Omental fat pad (tissue), 4 donors: ENCODE measurements around the gene HSPB9. TPM values are rescaled to one million over a fixed set of nuclear protein-coding genes. Genes with fewer than 3 reads are reported as not detected.

Source experiments
- ATAC-seq: fragments of 150-250 bp; one replicate; pipeline ENCODE4 v1.9.1; 2016; ENCODE audit warnings: mild to moderate bottlenecking, moderate library complexity; ENCODE audit not compliant: low FRiP score
- DNase-seq: peaks from one replicate; pipeline ENCODE4 v3.0.0-alpha.2; 2019; ENCODE audit warnings: low spot score
- total RNA-seq, 4 donors: library from RNA; depleted of rRNA; stranded (reverse); fragments of >200 nt; gene quantifications; one replicate each; pipeline ENCODE4 v1.1.0, GENCODE V29; 2016
- TF ChIP-seq, protein P1 (sequence below), 3 donors: fragments of 450-650 bp; IDR thresholded peaks; one replicate each; pipeline ENCODE4 v1.5.1; 2016 to 2017; ENCODE audit warnings: antibody characterized with exemption in 3 of 3, mild to moderate bottlenecking in 3 of 3, moderate library complexity in 2 of 3

The HSPB9 gene
- total RNA-seq, 4 donors from 2014 or later: 0.25 TPM; not detected in 3

DNA sequence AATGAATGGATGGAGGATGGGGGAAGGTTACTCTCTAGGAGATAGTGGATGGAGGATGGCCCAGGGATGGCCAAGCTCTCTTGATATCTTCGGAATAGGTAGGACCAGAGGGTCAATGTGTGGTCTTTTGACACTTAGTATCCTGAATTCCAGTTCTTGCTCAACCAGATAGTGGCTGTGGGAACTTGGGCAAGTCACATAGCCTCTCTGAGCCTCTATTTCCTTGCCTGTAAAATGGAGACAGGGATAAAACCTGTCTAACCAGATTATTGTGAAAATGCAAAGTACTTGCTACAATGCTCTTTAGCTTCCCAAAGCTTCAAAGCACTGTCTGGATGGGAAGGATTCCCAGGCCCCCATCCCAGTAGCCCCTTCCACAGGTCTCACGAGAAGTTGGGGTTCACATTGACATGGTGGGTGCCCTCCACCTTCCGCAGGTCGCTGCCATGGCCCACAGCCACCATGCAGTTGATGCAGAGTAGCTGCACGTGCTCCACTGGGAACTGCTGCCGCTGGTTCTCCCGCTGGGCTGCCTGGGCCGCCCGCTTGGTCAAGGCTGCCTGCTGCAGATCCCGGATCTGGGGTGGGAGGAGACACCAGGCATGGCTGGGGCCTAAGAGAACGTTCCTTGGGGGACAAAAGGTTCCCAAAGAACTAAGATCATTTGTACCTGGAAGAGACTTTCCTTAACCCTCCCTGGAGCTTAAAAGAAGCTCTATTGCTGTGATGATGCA is 19.2 kb upstream of the HSPB9 start:
- DNase-seq (no peak), ATAC-seq (no peak)
- TF ChIP-seq, protein P1, sequence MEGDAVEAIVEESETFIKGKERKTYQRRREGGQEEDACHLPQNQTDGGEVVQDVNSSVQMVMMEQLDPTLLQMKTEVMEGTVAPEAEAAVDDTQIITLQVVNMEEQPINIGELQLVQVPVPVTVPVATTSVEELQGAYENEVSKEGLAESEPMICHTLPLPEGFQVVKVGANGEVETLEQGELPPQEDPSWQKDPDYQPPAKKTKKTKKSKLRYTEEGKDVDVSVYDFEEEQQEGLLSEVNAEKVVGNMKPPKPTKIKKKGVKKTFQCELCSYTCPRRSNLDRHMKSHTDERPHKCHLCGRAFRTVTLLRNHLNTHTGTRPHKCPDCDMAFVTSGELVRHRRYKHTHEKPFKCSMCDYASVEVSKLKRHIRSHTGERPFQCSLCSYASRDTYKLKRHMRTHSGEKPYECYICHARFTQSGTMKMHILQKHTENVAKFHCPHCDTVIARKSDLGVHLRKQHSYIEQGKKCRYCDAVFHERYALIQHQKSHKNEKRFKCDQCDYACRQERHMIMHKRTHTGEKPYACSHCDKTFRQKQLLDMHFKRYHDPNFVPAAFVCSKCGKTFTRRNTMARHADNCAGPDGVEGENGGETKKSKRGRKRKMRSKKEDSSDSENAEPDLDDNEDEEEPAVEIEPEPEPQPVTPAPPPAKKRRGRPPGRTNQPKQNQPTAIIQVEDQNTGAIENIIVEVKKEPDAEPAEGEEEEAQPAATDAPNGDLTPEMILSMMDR (IDR thresholded peaks at IDR 0.05): no peak

DNA sequence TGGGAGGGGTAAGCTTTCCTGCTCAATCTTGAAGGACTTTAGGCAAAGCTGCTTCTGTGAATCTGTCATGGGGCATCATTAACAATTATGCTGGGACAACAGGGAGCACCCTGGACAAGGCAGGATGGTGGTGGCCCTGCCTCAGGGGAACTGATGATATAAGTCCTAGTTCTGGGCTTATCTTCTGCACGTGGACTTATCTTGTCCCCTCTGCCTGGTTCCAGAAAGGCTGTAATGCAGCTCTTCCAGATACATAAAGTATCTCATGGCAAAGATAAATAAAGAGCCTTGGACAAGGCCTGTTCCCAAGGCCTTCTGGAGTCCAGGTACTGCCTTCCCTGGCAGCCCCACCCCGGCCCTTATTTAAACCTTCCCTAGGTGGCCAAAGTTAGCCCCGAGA is 18.3 kb upstream of the HSPB9 start:
- ATAC-seq (no peak), DNase-seq (no peak)
- TF ChIP-seq, protein P1 (IDR thresholded peaks at IDR 0.05): no peak

DNA sequence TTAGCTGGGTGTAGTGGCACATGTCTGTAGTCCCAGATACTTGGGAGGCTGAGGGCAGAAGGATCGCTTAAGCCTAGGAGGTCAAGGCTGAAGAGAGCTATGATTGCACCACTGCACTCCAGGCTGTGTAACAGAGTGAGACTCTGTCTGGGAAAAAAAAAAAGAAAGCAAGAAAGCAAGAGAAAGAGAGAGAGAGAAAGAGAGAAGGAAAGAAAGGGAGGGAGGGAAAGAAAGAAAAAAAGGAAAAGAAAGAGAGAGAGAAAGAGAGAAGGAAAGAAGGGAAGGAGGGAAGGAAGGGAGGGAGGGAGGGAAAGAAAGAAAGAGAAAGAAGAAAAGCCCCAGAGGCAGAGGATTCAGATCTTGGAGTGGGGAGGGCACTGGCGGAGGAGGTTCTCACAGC is 16.6 kb upstream of the HSPB9 start:
- DNase-seq (no peak), ATAC-seq (no peak)
- TF ChIP-seq, protein P1 (IDR thresholded peaks at IDR 0.05): no peak

DNA sequence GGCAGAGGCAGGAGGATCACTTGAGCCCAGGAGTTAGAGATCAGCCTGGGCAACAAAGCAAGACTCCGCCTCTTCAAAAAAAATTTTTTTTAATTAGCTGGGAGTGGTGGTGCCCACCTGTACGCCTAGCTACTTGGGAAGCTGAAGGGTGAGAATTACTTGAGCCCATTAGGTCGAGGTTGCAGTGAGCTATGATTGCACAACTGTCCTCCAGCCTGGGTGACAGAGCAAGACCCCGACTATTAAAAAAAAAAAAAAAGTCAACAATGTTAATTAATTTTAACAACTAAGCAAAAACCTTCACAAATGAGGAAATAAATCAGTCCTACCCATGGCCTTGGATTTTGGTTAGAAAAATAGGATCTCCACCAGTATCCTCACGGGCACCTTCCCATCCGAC is 15.5 kb upstream of the HSPB9 start:
- ATAC-seq (no peak), DNase-seq (no peak)
- TF ChIP-seq, protein P1 (IDR thresholded peaks at IDR 0.05): no peak

DNA sequence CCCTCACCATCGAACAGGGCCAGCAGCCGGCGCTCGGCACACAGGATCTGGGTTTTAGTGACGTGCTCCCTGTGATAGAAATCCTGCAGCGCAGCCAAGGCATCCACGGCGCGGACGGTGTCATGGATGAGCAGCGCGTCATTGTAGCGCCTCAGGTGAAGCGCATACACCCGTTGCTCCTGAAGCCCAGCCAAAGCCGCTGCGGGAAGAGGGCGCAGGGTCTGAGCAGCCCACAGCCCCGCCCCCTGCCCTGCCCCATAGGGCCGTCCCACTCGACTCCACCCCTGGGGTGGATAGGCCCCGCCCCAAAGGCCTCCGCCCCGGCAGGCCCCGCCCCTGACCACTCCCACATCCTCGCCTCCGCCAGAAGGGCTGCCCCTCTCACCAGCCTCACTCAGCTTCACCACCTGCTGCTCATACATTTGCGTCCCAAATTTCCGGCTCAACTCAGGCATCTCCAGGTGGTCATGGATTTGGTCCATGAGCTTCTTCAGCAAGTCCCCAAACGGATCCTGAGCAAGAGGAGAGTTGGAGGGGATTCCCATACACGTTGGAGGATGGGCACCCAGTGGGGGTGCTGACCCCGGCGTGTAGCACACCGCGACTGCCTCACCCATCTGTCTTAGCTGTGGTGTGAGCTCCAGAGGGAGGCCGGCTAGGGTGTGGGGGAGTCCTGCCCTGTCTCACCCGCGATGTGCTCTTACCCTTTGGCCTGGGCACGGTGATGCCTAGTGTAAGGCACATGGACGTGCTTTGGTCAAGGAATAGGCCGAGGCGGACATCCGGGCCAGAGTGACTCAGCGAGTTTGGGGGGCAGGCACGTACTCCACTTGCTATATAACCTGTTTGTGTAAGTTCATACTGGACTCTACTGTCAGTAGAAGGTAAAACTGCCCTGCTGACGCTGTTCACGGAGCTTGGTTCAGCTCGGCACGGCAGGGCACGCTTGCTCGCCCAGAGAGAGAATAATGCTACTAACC is 14.7 kb upstream of the HSPB9 start:
- no peak for ATAC-seq
- TF ChIP-seq, protein P1 (IDR thresholded peaks at IDR 0.05): no peak
- no peak for DNase-seq

DNA sequence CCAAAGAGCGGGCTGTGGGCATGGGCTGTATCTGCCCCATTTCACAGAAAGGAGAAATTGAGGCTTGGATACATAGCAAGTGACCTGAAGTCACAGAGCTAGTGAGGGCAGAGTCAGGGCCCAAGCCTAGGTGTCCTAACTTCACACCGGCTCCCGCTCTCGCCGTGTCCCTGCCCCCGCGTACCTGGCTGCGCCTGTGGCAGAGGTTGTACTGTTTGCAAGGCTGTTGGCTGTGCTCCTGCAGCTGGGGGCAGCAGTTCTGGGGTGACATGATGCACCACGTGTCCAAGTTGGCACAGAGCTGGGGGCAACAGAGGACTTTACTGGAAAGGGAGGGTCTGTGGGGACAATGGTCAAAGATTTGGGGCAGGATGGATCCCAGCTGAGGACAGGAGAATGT is 13.5 kb upstream of the HSPB9 start:
- DNase-seq (no peak), ATAC-seq (no peak)
- TF ChIP-seq, protein P1 (IDR thresholded peaks at IDR 0.05): no peak
